Dedifferentiated amniotic fluid mesenchymal stem cell (primary cell): ENCODE results near the gene TRERF1.
A peak's percentile ranks its signal among the peaks of the same experiment; 100 is the strongest.

ENCODE experiments used
- DNase-seq: peaks from one replicate; pipeline ENCODE4 v3.0.0-alpha.2; 2016; ENCODE audit errors: extremely low spot score

Gene TRERF1

DNA sequence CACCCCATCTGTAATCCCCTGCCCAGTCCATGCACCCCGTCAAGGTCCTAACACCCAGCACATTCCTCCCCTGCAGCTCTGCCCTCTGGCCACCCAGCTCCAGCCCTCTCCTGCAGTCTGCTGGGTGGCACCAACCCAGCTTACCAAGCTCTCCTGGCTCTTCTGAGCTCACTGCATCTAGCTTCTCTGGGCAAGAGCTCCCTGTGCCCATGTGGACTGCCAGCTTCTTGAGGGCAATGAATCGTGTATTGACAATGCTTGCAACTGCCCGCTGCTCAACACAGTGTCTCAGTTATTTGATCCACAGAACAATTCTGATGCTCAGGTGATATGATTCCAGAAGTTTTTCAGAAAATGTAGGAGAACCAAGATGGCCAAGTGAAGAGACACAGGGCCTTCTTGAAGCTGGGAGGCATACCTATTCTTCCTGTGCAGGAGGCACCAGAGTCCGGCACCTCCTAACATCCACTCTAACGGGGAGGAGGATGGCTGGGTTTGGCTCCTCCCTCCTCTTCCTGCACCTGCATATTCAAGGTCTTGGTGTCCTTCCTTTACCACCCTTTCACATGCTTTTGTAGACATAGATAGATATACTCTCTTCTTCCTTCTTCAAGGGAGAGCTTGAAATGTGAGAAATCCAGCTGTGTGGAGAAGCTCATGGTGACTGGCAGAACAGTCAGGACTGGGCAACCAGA lies 85.6 kb downstream of the TRERF1 start:
- DNase-seq: no peak

DNA sequence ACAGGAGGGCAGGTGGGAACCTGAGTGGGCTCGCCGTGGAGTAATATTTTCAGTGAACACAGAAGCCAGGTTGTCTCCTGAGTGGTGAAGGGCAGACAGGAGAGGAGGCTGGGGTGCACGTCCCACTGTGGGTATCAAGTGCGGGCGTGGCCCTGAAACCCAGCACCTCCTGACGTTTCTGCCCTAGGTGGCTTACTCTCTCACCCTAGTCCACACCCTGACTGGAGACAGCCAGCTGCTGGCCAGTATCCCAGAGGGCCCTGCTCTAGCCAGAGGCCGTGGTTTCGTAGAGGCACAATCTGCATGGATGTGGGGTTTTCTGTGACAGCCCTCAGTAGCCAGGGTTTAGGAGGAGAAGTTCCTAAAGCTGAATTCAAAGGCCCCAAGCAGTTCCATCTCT lies 86.7 kb downstream of the TRERF1 start:
- DNase-seq: no peak

DNA sequence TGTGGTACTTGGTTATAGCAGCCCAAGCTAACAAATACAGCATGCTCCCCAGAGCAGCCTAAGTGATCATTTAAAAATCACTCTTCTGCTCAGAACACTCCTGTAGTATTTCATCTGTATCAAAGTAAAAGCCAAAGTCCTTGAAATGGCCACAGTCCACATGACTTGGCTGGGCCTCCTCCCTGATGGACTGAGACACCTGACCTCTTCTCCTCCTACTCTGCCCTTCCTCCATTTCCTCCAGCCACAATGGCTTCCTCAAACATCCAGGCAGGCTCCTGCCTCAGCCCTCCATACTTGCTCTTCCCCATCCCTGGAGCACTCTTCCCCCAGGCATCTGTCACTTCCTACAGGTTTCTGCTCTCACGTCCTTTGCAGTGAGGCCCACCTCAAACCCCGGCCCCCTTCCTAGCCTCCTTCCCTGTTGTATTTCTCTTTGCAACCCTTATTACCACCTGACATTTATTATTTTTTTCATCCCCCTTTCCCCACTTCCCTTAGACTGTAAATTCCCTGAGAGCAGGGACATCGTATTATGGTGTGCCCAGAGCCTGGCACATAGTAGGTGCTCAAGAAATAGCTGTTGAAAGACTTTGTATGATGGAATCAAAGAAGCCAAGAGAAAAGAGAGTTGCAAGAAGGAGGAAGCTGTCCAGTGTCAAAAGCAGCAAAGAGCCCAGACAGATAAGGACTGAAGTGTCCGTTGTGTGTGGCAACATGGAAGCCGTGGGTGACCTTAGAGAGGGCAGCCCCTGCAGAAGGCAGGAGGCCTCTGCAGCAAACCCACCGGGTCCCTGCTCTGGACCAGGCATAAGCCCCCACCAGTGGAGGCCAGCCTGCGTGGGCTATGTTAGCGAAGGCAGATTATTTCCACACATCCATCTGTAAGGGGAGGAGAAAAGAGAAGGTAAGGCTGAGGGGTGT lies 87.5 kb downstream of the TRERF1 start:
- DNase-seq: no peak

DNA sequence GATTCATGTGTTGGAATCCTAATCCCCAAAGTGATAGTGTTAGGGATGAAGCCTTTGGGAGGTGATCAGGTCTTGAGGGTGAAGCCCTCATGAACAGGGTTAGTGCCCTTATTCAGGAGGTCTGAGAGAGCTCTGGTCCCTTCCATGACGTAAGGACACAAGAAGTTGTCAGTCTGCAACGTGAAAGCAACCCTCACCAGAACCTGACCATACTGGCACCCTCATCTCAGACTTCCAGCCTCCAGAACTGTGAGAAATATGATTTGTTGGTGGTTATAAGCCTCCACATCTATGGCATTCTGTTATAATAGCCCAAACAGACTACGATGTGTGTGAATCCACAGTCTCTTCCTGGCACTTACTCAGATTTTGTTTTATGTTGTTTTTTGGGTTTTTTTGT lies 90.7 kb downstream of the TRERF1 start:
- DNase-seq: no peak

DNA sequence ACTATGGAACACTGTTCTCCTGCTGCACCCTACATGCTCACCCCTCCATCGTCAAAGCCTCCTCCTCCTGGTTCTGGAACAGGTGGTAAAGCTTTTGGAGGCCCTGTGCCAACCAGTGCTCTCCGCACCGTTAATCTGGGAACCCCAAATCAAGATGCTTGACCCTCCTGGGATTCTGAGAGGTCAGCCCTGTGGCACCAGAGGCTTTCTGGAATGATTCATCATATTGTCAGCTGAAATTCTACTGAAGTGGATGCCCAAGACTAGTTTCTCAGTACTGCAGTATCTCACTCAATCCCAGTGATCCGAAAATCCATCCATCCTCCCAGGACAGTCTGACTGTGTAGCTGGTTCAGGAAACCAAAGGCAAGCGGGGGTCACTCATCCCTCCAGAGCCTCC lies 92.7 kb downstream of the TRERF1 start:
- DNase-seq: no peak

DNA sequence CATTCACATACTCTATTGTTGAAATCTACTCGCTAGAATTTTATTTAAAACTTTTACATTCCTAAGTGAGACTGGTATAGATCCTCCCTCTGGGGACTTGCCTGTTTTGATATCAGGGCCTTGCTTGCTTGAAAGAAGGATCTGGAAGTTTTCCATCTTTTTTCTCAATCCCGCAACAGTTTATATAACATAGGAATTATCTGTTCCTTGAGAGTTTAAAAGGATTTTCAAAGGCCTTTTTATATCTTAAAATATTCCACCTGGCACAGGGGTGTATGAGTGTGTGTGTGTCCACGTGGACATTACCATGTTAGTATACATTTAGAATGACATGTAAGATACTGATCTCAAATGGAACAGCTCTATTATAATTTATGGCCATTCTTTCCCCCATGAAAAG lies 96.3 kb downstream of the TRERF1 start:
- DNase-seq: no peak

DNA sequence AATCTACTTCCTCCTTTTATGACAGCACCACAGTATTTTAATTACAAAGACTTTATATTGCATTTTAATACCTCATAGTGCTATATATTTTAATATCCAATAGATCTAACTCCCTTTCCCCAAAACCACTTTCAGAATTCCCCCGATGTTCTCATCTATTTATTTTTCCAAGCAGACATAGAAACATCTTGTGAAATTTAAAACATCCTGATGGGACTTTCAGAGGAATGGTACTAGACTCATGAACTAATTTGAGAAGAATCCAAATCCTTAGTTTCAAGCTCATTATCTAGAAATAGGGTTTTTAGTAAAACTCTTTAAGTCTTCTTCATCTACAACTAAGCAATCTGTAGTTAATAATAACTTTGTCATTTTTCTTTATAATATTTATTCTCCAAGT lies 97.0 kb downstream of the TRERF1 start:
- DNase-seq: no peak

DNA sequence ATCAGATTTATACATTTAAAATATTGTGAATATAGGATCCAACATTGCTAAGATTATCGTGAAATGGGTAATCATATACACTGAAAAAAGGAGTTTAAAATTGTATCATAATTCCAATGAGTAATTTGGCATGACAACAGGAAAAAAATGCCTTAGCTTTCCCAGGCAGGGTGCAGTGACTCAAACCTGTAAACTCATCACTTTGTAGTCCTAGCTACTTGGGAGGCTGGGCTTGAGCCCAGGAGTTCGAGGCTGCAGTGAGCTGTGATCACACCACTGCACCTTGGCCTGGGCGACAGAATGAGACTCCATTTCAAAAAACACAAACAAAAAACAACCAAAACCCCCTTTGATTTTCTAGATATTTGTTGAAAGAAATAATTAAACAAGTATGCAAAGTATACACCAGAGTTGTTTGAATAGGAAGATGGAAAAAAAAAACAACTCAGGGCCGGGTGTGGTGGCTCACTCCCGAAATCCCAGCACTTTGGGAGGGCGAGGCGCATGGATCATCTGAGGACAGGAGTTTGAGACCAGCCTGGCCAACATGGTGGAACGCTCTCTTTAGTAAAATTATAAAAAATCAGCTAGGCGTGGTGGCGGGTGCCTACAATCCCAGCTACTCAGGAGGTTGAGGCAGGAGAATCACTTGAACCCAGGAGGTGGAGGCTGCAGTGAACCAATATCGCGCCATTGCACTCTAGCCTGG lies 98.7 kb downstream of the TRERF1 start:
- no peak for DNase-seq

DNA sequence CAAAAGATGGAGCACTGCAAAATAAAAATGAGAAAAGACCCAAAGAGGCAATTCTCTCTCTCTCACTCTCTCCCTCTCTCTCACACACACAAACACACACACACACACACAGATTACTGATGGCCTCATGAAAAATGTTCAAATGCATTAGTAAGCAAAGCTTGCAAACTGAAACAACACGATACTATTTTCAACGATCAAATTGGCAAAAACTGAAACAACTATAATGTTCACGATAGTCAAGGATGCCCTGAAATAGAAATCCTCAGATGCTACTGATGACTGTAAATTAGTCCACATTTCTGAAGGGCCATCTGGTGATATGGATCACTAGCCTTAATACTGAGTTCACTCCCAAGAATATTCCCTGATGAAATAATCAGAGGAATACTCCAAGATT lies 100.8 kb downstream of the TRERF1 start:
- no peak for DNase-seq

DNA sequence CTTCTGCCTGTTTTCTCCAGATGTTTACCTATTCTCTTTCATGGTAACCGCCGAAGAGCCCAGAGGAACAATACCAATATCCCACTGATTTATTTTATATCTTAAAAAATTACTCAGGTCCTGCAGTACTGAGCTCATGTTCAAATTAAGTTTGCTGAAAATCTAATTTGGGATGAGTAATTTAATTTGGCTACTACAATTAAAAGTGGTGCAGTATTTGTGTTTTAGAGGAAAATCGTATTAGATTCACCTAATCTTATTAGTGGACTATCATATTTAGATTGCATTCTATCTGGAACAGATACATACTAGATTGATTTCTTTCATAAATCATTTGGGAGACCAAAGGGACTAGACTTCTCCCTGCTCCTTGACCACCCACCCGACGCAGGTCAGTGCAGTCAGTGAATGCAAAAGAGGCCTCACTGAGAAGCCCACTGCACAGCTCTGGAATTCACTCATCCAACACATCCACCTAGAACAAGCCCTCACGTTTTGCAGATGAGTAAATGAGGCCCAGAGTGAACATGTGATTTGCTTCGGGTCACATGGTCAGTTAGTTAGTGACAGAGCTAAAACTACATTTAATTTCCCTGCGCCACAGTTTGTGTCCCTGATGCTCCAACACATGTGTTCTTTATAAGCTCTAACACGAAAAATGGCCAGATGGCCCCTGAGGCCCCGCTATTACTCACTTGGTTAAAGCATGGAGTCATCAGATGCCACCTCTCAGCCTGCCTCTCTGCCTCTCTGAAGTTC lies 101.8 kb downstream of the TRERF1 start:
- DNase-seq: no peak

DNA sequence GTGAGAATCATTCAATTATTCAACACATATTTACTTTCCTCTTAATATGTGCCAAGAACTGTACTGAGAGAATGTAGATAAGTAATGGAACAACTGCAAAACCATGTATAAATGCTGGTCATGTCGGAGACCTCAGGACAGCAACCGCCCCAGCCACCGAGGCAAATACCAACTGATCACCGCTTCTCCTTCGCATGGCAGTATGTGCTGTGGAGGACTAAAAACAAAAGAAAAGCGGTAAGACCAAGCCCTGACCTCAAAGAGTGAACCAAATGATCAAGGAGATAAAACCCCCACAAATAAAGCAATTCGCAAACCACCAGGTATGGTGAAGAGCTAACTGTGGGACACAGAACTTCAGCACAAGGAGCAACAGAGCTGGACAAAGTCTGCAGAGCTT lies 104.3 kb downstream of the TRERF1 start:
- DNase-seq: no peak

DNA sequence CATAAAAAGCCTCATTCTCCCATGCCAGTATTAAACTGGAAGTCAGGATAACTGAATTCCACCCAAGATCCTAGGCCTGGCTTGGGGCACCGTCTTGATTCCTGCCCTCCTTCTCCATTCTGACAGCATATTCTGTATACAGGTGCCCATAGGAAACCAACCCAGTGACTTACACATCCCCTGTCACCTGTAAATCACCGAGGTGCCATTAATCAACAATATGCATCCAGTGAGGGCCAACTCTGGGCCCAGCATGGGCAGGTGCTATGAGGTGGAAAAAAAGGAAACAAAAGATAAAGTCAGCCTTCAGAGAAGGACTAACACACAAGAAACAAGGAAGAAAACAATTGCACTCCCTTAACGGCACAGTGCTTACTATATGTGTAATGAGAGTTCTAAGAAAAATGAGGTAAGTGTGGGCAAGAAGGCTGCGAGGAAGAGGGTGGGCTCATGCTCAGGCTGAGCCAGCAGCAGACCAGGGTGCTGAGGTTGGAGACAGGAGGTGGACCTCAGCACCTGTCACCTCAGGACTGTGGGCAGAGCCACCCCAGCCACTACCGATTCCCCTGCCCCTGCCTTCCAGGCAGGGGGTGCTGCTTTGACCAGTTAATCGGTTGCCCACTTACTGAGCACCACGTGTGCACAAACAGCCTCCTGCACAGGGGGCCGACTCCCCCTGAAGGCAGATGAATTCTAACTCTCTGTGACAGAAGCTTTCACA lies 105.9 kb downstream of the TRERF1 start:
- DNase-seq: no peak

DNA sequence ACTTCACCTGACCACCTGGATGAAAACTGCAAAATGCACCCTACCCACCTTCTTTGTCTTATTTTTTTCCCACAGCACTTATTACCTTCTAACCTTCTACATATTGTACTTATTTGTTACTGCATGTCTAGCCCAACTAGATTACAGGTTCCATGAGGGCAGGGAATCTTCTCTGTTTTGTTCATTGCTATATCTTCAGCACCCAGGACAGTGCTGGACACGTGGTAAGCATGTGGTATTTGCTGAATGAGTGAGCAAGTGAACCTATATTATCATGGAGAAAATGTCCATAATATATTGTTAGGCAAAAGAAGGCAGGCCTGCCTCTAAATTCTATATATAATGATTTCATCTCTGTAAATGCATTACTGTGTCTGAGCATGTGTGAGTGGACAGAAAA lies 107.0 kb downstream of the TRERF1 start:
- no peak for DNase-seq

DNA sequence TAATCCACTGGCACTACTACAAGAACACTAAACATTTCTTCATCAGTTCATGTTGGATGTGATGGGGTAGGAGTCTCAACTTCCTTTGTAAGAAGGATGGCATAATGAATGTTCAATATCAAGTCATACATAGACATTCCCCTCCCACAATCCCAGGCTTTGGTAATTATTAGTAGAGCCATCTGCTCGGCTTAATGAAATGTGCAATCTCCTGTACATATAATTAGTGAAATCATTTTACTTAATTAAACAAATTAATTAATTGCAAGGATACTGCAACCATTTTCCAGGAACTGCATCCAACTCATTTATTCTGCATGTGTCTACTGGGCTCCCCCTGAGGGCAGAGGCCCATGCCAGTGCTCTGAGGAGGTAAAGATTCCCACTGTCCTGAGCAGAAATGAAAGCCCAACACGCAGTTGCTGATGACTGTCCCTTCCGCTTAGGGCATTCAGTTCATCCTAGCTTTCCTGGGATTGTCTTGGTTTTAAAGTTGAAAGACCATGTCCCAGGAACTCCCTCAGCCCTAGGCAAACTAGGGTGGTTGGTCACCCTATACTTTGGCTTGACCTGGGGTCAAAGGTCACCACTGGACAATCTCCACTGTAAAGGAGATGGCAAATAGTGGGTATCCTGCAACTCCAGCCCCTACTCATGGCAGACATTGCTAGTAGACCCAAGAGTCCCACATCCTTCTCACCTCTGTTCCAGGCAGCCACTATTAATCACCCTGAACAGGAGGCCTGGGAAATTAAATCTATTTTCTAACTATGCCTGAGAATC lies 109.8 kb downstream of the TRERF1 start:
- no peak for DNase-seq

DNA sequence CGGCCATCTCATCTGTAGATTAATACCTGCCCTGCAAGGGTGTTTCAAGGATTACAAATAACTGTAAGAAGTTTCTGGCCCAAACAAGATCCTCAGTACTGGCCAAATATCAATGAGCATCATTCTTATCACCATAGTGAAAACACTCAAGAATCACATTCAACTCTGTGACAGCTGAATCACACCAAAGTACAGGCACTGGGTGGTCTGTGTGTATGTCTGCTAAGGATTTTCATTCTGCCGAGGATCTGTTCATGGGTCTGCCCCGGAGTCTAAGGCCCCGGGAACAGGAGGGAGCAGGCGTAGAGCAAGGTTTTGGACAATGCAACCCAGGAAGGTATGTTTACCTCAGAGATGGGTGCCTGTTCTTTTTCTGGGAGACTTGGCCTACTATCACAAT lies 110.5 kb downstream of the TRERF1 start:
- DNase-seq: no peak

DNA sequence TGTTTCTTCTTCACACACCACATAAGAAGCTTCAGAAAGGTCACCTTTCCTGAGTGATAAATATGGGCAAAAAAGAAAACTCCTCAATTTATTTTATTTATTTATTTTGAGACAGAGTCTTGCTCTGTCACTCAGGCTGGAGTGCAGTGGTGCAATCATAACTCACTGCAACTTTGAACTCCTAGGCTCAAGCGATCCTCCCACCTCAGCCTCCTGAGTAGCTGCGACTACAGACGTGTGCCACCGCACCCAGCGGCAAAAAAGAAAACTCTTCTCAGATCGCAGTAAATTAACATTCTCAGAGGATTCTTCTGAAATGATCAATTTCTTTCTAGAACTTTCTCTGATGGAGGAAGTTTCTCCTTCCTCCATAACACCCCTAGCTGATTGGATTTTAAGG lies 111.2 kb downstream of the TRERF1 start:
- no peak for DNase-seq

DNA sequence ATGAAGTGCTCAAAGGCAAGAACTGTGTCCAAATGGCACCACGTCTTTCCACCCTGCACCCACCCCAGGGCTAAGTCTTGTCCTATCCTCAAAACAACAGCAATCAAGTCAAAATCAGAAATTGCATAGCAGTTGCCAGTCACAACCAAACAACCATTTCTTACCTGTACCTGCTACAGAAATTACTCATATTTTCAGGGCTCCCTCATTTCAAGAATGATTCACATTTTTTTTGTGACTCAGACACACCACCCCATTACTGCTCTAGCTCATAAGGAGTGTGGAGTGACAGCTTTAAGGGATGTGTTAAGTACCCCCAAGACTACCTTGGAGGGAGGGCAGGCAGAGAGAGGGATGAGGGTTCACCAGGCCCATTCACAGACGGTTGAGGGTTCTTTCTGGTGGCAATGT lies 111.7 kb downstream of the TRERF1 start:
- no peak for DNase-seq

DNA sequence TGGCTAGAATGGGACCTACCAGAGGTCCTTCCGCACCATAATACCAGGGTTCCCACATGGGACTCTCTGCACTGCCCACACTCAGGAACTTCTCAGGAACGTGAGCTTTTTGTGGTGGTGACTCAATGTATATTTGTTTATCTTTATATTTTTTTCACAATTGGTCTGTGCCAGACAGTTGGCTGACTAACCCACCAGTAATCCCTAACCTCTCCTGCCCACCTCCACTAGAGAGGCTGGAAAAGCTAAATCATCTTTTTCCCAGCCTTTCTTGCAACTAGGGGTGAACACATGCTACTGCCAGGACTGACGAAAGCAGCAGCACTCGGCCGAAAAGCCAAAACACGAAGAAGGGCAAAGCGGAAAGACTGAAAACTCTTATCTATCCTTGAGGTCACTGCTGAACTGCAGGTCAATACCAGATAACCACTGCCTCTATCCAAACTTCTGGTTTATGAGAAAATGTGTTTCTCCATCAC lies 112.9 kb downstream of the TRERF1 start:
- DNase-seq: peak; percentile 84

DNA sequence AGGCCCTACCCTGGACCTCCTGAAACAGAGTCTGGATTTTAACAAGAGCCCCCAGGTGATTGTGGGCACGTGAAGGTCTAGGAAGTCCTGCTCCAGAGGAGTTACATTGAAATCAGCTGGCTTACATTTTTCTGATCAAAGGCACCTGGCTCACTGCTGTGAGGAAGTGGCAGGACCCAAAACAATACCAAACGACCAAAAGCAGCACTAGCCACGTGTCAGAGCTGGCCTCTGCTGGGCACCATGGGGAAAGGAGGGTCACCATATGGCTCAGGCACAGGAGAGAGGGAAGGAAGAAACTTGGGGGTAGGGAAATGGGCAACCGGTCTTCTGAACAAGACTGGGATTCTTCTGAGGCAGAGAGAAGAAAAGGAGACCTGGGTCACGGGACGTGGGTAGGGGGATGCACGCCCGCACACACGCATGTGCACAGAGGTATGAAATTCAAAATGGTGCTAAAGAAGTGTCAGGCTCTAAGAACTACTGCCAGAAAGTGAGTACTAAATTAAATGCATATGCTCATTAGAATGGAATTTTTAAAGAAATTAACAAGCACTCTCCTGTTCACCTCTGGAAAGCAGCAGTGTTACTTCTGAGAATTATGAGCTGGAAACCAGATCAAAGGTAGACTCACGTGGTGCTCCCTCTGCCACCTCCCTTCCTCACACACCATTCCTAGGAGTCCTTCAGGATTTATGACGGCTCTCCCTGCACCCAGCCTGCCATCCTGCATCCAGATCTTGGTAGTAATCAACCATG lies 113.6 kb downstream of the TRERF1 start:
- DNase-seq: no peak

DNA sequence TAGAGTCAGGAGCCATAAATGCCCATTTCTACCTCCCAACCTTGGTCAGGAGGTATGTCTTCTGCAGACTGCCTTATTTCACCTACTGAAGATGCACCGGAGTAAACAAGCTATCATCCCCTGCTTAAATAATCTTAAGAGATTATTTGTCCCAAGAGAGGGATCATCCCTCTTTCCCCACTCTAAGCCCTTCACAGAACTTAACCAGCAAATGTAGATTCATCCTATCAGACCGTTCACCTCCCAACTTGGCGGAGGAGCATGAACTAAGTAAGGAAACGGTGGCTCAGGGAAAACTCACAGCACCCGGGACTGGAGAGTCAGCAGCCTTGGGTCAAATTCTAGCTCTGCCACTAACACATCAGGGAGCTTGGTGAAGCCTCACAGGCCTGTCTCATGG lies 115.3 kb downstream of the TRERF1 start:
- DNase-seq: no peak
